Astrocyte (in vitro differentiated cells and primary cell): ENCODE measurements around the gene SH3BP1. TPM values are rescaled to one million over a fixed set of nuclear protein-coding genes. Genes with fewer than 3 reads are reported as not detected.
A peak's percentile ranks its signal among the peaks of the same experiment; 100 is the strongest.

ENCODE experiments used
- DNase-seq: peaks from one replicate; pipeline ENCODE4 v3.0.0-alpha.2; 2010; ENCODE audit warnings: low read depth
- FAIRE-seq: peaks from 2 replicates; lab custom pipeline; 2011; peaks lifted over from hg19 to GRCh38; lab: Jason Lieb, UNC
- H2AFZ ChIP-seq: 2 replicates; pipeline ENCODE4 v1.6.0; 2012; ENCODE audit warnings: low read depth, low read length, inconsistent platforms
- H3K27ac ChIP-seq: 2 replicates; pipeline ENCODE4 v1.5.1; 2011; ENCODE audit warnings: low read depth, low read length, inconsistent platforms
- H3K27me3 ChIP-seq: 2 replicates; pipeline ENCODE4 v1.6.0; 2011; ENCODE audit warnings: low read length, inconsistent platforms; ENCODE audit not compliant: insufficient read depth
- H3K36me3 ChIP-seq: 2 replicates; pipeline ENCODE4 v1.5.1; 2011; ENCODE audit warnings: low read length, inconsistent platforms; ENCODE audit not compliant: insufficient read depth
- H3K4me1 ChIP-seq: 2 replicates; pipeline ENCODE4 v1.5.1; 2011; ENCODE audit warnings: low read length, inconsistent platforms; ENCODE audit not compliant: insufficient read depth
- H3K4me2 ChIP-seq: 2 replicates; pipeline ENCODE4 v1.6.0; 2012; ENCODE audit warnings: low read length, inconsistent platforms
- H3K4me3 ChIP-seq: 2 replicates; pipeline ENCODE4 v1.5.1; 2011; ENCODE audit warnings: low read depth, mild to moderate bottlenecking, low read length, inconsistent platforms; ENCODE audit not compliant: insufficient read depth
- H3K79me2 ChIP-seq: 2 replicates; pipeline ENCODE4 v1.6.0; 2012; ENCODE audit warnings: mild to moderate bottlenecking, low read length, inconsistent platforms; ENCODE audit not compliant: insufficient read depth
- H3K9ac ChIP-seq: 2 replicates; pipeline ENCODE4 v1.6.0; 2012; ENCODE audit warnings: mild to moderate bottlenecking, low read length, inconsistent platforms
- H3K9me3 ChIP-seq: 2 replicates; pipeline ENCODE4 v1.5.1; 2012; ENCODE audit warnings: low read depth, mild to moderate bottlenecking, low read length, inconsistent platforms; ENCODE audit not compliant: insufficient read depth
- H4K20me1 ChIP-seq: 2 replicates; pipeline ENCODE4 v1.6.0; 2012; ENCODE audit warnings: low read length, inconsistent platforms; ENCODE audit not compliant: insufficient read depth
- H3K27ac Mint-ChIP-seq: one replicate; pipeline ENCODE4 v1.8.0; 2021; ENCODE audit warnings: mild to moderate bottlenecking, mixed read lengths; ENCODE audit not compliant: unreplicated experiment
- H3K27me3 Mint-ChIP-seq: one replicate; pipeline ENCODE4 v1.8.0; 2021; ENCODE audit warnings: low read depth, mixed read lengths; ENCODE audit not compliant: unreplicated experiment
- H3K36me3 Mint-ChIP-seq: one replicate; pipeline ENCODE4 v1.8.0; 2021; ENCODE audit warnings: low read depth, mixed read lengths; ENCODE audit not compliant: unreplicated experiment
- H3K4me1 Mint-ChIP-seq: one replicate; pipeline ENCODE4 v1.8.0; 2021; ENCODE audit warnings: low read depth, mixed read lengths; ENCODE audit not compliant: unreplicated experiment
- H3K4me3 Mint-ChIP-seq: one replicate; pipeline ENCODE4 v1.8.0; 2021; ENCODE audit warnings: mild to moderate bottlenecking, moderate library complexity, mixed read lengths; ENCODE audit not compliant: unreplicated experiment
- H3K9me3 Mint-ChIP-seq: one replicate; pipeline ENCODE4 v1.8.0; 2021; ENCODE audit warnings: mild to moderate bottlenecking, mixed read lengths; ENCODE audit not compliant: unreplicated experiment
- CTCF ChIP-seq: IDR thresholded peaks from 2 replicates; pipeline ENCODE4 v1.5.1; 2011; ENCODE audit warnings: low read depth, mild to moderate bottlenecking, inconsistent platforms, low read length, moderate library complexity; ENCODE audit not compliant: insufficient read depth
- EZH2 ChIP-seq: IDR thresholded peaks from 2 replicates; pipeline ENCODE4 v1.6.1; 2012; ENCODE audit warnings: mild to moderate bottlenecking, low read length, inconsistent platforms; ENCODE audit not compliant: insufficient read depth
- total RNA-seq: library from RNA; stranded (reverse); gene quantifications from 2 replicates; pipeline ENCODE4 v1.2.1, GENCODE V29; 2021

The SH3BP1 gene
- total RNA-seq, 1 donor from 2014 or later, result 26.5 TPM

- no peak overlapping the region for H3K27ac ChIP-seq
- H3K4me3 ChIP-seq, result peak overlapping the region; percentile 53
- TF ChIP-seq CTCF (no peak), EZH2 (no peak)
- H3K36me3 ChIP-seq, result no peaks in the 10 kb centered on the region
- H3K9ac ChIP-seq, result no peak overlapping the region
- H3K79me2 ChIP-seq, result peaks cover 55% of the 10 kb centered on the region
- DNase-seq (no peak), FAIRE-seq (no peak)
- H2AFZ ChIP-seq, result no peak overlapping the region
- peak overlapping the region; percentile 87 for H3K4me3 Mint-ChIP-seq
- H3K27ac Mint-ChIP-seq, result no peak overlapping the region
- no peaks in the 10 kb centered on the region for H3K9me3 Mint-ChIP-seq
- H3K4me1 ChIP-seq, result peaks cover 28% of the 10 kb centered on the region
- H3K4me1 Mint-ChIP-seq, result peaks cover 15% of the 10 kb centered on the region
- H3K27me3 ChIP-seq, result no peaks in the 10 kb centered on the region
- no peaks in the 10 kb centered on the region for H3K9me3 ChIP-seq
- H4K20me1 ChIP-seq, result peaks cover 46% of the 10 kb centered on the region
- H3K27me3 Mint-ChIP-seq, result no peaks in the 10 kb centered on the region
- peaks cover 5% of the 10 kb centered on the region for H3K36me3 Mint-ChIP-seq
- peak overlapping the region; percentile 85 for H3K4me2 ChIP-seq
Observed at GRCh38 chr22:37659897-37660708, 20.6 kb downstream of the SH3BP1 start.

- Mint-ChIP-seq H3K27ac (no peak overlapping the region), H3K27me3 (no peaks in the 10 kb centered on the region), H3K4me1 (peaks cover 15% of the 10 kb centered on the region), H3K4me3 (peak overlapping the region; percentile 87), H3K36me3 (peaks cover 5% of the 10 kb centered on the region), H3K9me3 (no peaks in the 10 kb centered on the region)
- Histone ChIP-seq H3K36me3 (no peaks in the 10 kb centered on the region), H3K27ac (no peak overlapping the region), H3K9ac (peak overlapping the region; percentile 47), H3K27me3 (no peaks in the 10 kb centered on the region), H3K9me3 (no peaks in the 10 kb centered on the region), H2AFZ (no peak overlapping the region), H3K4me2 (peak overlapping the region; percentile 85), H4K20me1 (peaks cover 48% of the 10 kb centered on the region), H3K4me1 (peaks cover 28% of the 10 kb centered on the region), H3K79me2 (peaks cover 61% of the 10 kb centered on the region), H3K4me3 (no peak overlapping the region)
- FAIRE-seq, result no peak
- no peak for DNase-seq
- no peak for TF ChIP-seq EZH2
- TF ChIP-seq CTCF, result no peak
Observed at GRCh38 chr22:37660709-37661045, 21.2 kb downstream of the SH3BP1 start.
